Measurements from ENCODE around the gene CARD8.

GRCh38 chr19:48295458-48295857 is 39.7 kb upstream of the CARD8 start:
- TF ChIP-seq GATA2 (IDR thresholded peaks at IDR 0.05; ENCODE audit: low read depth, low read length) = no peak
- no peak for TF ChIP-seq GATA3 (IDR thresholded peaks at IDR 0.05; ENCODE audit: low read depth, low read length)

Measured in SH-SY5Y (cell line).